Urinary bladder (tissue), 4 donors: ENCODE measurements around the gene FERMT1. TPM values are rescaled to one million over a fixed set of nuclear protein-coding genes. Genes with fewer than 3 reads are reported as not detected.

Source experiments
- DNase-seq: peaks from one replicate; pipeline ENCODE4 v3.0.0-alpha.2; 2015; ENCODE audit errors: extremely low spot score
- H3K27ac ChIP-seq: one replicate; pipeline ENCODE4 v1.5.1; 2013; ENCODE audit warnings: low read depth, mild to moderate bottlenecking, moderate library complexity
- H3K36me3 ChIP-seq: one replicate; pipeline ENCODE4 v1.6.1; 2013; ENCODE audit warnings: mild to moderate bottlenecking, moderate library complexity; ENCODE audit not compliant: insufficient read depth
- H3K4me1 ChIP-seq: one replicate; pipeline ENCODE4 v1.6.1; 2013; ENCODE audit warnings: mild to moderate bottlenecking, moderate library complexity; ENCODE audit not compliant: insufficient read depth
- H3K4me3 ChIP-seq: one replicate; pipeline ENCODE4 v1.5.1; 2013; ENCODE audit warnings: low read depth, low read length
- WGBS: extraction: QIAGEN DNeasy Blood & Tissue Kit; methylation state at CpG from one replicate; pipeline ENCODE4 v1.1.7; 2013; 5-methylcytosine and 5-hydroxymethylcytosine counted together
- polyA plus RNA-seq: library from polyadenylated mRNA; stranded (reverse); fragments of 200-250 nt; gene quantifications from one replicate; pipeline ENCODE4 v1.2.3, GENCODE V29; 2013
- total RNA-seq: library from RNA; depleted of rRNA; stranded (reverse); fragments of >200 nt; gene quantifications from one replicate; pipeline ENCODE4 v1.2.3, GENCODE V29; 2014
- donor health status: healthy with polysubstance abuse.
- donor health status: healthy.

The FERMT1 gene
- total and polyA plus RNA-seq, 2 donors = 3.4 to 11.1 TPM

GRCh38 chr20:6103301-6103700 lies 19.5 kb downstream of the FERMT1 start:
- 93% methylated on average over 1 of the region's 1 CpG for WGBS
- Histone ChIP-seq H3K27ac (no peak overlapping the region), H3K4me3 (no peak overlapping the region), H3K36me3 (no peaks in the 10 kb centered on the region), H3K4me1 (no peaks in the 10 kb centered on the region)
- DNase-seq = no peak

- no peak for DNase-seq
- no peaks in the 10 kb centered on the region for H3K4me1 ChIP-seq
- no peak overlapping the region for H3K4me3 ChIP-seq
- no peak overlapping the region for H3K27ac ChIP-seq
- no peaks in the 10 kb centered on the region for H3K36me3 ChIP-seq
- 94% methylated on average over 2 of the region's 2 CpGs for WGBS
These were observed 21.5 kb downstream of the FERMT1 start for GRCh38 chr20:6101346-6101745.

GRCh38 chr20:6100246-6100645 lies 22.6 kb downstream of the FERMT1 start:
- Histone ChIP-seq H3K4me1 (no peaks in the 10 kb centered on the region), H3K4me3 (no peak overlapping the region), H3K27ac (no peak overlapping the region), H3K36me3 (no peaks in the 10 kb centered on the region)
- DNase-seq = no peak
- 94% methylated on average over 2 of the region's 2 CpGs for WGBS

GRCh38 chr20:6099819-6100218 lies 23.0 kb downstream of the FERMT1 start:
- Histone ChIP-seq H3K36me3 (no peaks in the 10 kb centered on the region), H3K4me3 (no peak overlapping the region), H3K27ac (no peak overlapping the region), H3K4me1 (no peaks in the 10 kb centered on the region)
- no peak for DNase-seq

- no peaks in the 10 kb centered on the region for H3K4me1 ChIP-seq
- WGBS = 85% methylated on average over 5 of the region's 5 CpGs
- no peak overlapping the region for H3K4me3 ChIP-seq
- no peak overlapping the region for H3K27ac ChIP-seq
- no peaks in the 10 kb centered on the region for H3K36me3 ChIP-seq
- DNase-seq = no peak
These were observed 27.4 kb downstream of the FERMT1 start for GRCh38 chr20:6095409-6095808.

- WGBS = 96% methylated on average over 4 of the region's 4 CpGs
- DNase-seq = no peak
- Histone ChIP-seq H3K36me3 (no peaks in the 10 kb centered on the region), H3K4me3 (no peak overlapping the region), H3K27ac (no peak overlapping the region), H3K4me1 (no peaks in the 10 kb centered on the region)
These were observed 28.3 kb downstream of the FERMT1 start for GRCh38 chr20:6094565-6094964.

- H3K4me1 ChIP-seq = no peaks in the 10 kb centered on the region
- 56% methylated on average over 3 of the region's 3 CpGs for whole genome bisulfite sequencing
These were observed 28.8 kb downstream of the FERMT1 start for GRCh38 chr20:6094063-6094462.

GRCh38 chr20:6091661-6092060 lies 31.2 kb downstream of the FERMT1 start:
- H3K4me3 ChIP-seq = no peak overlapping the region
- no peak overlapping the region for H3K27ac ChIP-seq
- no peak for DNase-seq
- H3K36me3 ChIP-seq = no peaks in the 10 kb centered on the region
- H3K4me1 ChIP-seq = no peaks in the 10 kb centered on the region
- 80% methylated on average over 8 of the region's 8 CpGs for WGBS

More at GRCh38 chr20:6094063-6094462, 28.8 kb downstream of the FERMT1 start:
- H3K36me3 ChIP-seq = no peaks in the 10 kb centered on the region
- no peak overlapping the region for H3K27ac ChIP-seq
- DNase-seq = no peak
- H3K4me3 ChIP-seq = no peak overlapping the region

- 91% methylated on average over 2 of the region's 2 CpGs for WGBS
- Histone ChIP-seq H3K4me3 (no peak overlapping the region), H3K4me1 (no peaks in the 10 kb centered on the region)
These were observed 36.0 kb downstream of the FERMT1 start for GRCh38 chr20:6086868-6087267.

GRCh38 chr20:6083926-6084325 lies 38.9 kb downstream of the FERMT1 start:
- no peak overlapping the region for H3K4me3 ChIP-seq
- DNase-seq = no peak
- H3K27ac ChIP-seq = no peak overlapping the region
- no peaks in the 10 kb centered on the region for H3K36me3 ChIP-seq
- 78% methylated on average over 9 of the region's 9 CpGs for WGBS
- no peaks in the 10 kb centered on the region for H3K4me1 ChIP-seq

More at GRCh38 chr20:6086868-6087267, 36.0 kb downstream of the FERMT1 start:
- H3K27ac ChIP-seq = no peak overlapping the region
- no peaks in the 10 kb centered on the region for H3K36me3 ChIP-seq
- DNase-seq = no peak

- WGBS = 79% methylated on average over 2 of the region's 2 CpGs
- no peak for DNase-seq
- Histone ChIP-seq H3K4me3 (no peak overlapping the region), H3K4me1 (no peaks in the 10 kb centered on the region), H3K27ac (no peak overlapping the region), H3K36me3 (peaks cover 2% of the 10 kb centered on the region)
These were observed 41.6 kb downstream of the FERMT1 start for GRCh38 chr20:6081236-6081635.

- 55% methylated on average over 2 of the region's 2 CpGs for WGBS
- Histone ChIP-seq H3K4me1 (no peaks in the 10 kb centered on the region), H3K4me3 (no peak overlapping the region), H3K27ac (no peak overlapping the region), H3K36me3 (peaks cover 2% of the 10 kb centered on the region)
- no peak for DNase-seq
These were observed 43.8 kb downstream of the FERMT1 start for GRCh38 chr20:6079016-6079415.

- 53% methylated on average over 8 of the region's 8 CpGs for WGBS
- H3K4me3 ChIP-seq = no peak overlapping the region
- H3K27ac ChIP-seq = no peak overlapping the region
- peaks cover 2% of the 10 kb centered on the region for H3K36me3 ChIP-seq
- H3K4me1 ChIP-seq = no peaks in the 10 kb centered on the region
- no peak for DNase-seq
These were observed 47.2 kb downstream of the FERMT1 start for GRCh38 chr20:6075428-6076219.

GRCh38 chr20:6074784-6075183 lies 48.0 kb downstream of the FERMT1 start:
- no peaks in the 10 kb centered on the region for H3K4me1 ChIP-seq
- DNase-seq = no peak
- H3K4me3 ChIP-seq = no peak overlapping the region
- peaks cover 2% of the 10 kb centered on the region for H3K36me3 ChIP-seq
- 92% methylated on average over 2 of the region's 2 CpGs for WGBS
- no peak overlapping the region for H3K27ac ChIP-seq
